ENCODE measurements around the gene THOC1.

The THOC1 gene

GRCh38 chr18:250685-251084 lies 17.2 kb downstream of the THOC1 start:
- H2BK15ac ChIP-seq (ENCODE audit: low read depth, poor library complexity, severe bottlenecking), result no peak overlapping the region
- H3K27me3 ChIP-seq (ENCODE audit: control insufficient read depth in 1 of 2, insufficient read depth in 1 of 2, low read length in 2 of 2), result no peaks in the 10 kb centered on the region
- no peak overlapping the region for H3K18ac ChIP-seq (ENCODE audit: low read depth in 1 of 2, low read length in 2 of 2)
- no peaks in the 10 kb centered on the region for H3K9me3 ChIP-seq (ENCODE audit: control insufficient read depth, low read length)
- no peak overlapping the region for H3K23ac ChIP-seq (ENCODE audit: low read length in 2 of 2)
- H3K36me3 ChIP-seq (ENCODE audit: control insufficient read depth in 1 of 2, insufficient read depth in 2 of 2, low read depth in 1 of 2, low read length in 2 of 2), result peaks cover 14 to 93% of the 10 kb centered on the region in 2 experiments
- H3K4me3 ChIP-seq (ENCODE audit: insufficient read depth in 1 of 2, low read depth in 1 of 2, low read length in 2 of 2), result no peak overlapping the region
- no peak overlapping the region for H3K4me2 ChIP-seq (ENCODE audit: low read length, poor library complexity, severe bottlenecking)
- WGBS, result no CpG with 5 or more reads among the region's 2 CpGs
- no peaks in the 10 kb centered on the region for H3K4me1 ChIP-seq (ENCODE audit: control insufficient read depth, insufficient read depth, low read depth, low read length)
- no peak overlapping the region for H2AFZ ChIP-seq (ENCODE audit: low read depth, low read length)
- H3K4ac ChIP-seq (ENCODE audit: low read depth in 1 of 2, low read length in 2 of 2), result no peak overlapping the region
- no peak overlapping the region for H3K9ac ChIP-seq (ENCODE audit: low read length)
- no peak overlapping the region for H4K8ac ChIP-seq (ENCODE audit: low read length)
- H4K91ac ChIP-seq (ENCODE audit: low read length), result no peak overlapping the region
- H2AK5ac ChIP-seq (ENCODE audit: low read length, severe bottlenecking), result no peak overlapping the region
- H2BK120ac ChIP-seq (ENCODE audit: low read depth, low read length), result no peak overlapping the region
- H3K27ac ChIP-seq (ENCODE audit: low read length, poor library complexity, severe bottlenecking), result no peak overlapping the region
- no peak overlapping the region for H3K14ac ChIP-seq (ENCODE audit: low read length in 2 of 2)
- DNase-seq, result peak; percentile 72
- H2BK5ac ChIP-seq (ENCODE audit: low read depth, low read length, poor library complexity, severe bottlenecking), result no peak overlapping the region
- peaks cover 3% of the 10 kb centered on the region for H3K79me1 ChIP-seq (replicated peaks; ENCODE audit: low read length, poor library complexity, severe bottlenecking)
- H2BK12ac ChIP-seq (ENCODE audit: low read length in 2 of 2), result no peak overlapping the region

GRCh38 chr18:248053-248452 lies 19.8 kb downstream of the THOC1 start:
- no peak overlapping the region for H3K4me2 ChIP-seq (ENCODE audit: low read length, poor library complexity, severe bottlenecking)
- no peak overlapping the region for H4K8ac ChIP-seq (ENCODE audit: low read length)
- H3K9ac ChIP-seq (ENCODE audit: low read length), result no peak overlapping the region
- no peaks in the 10 kb centered on the region for H3K9me3 ChIP-seq (ENCODE audit: control insufficient read depth, low read length)
- H2AK5ac ChIP-seq (ENCODE audit: low read length, severe bottlenecking), result no peak overlapping the region
- H2BK5ac ChIP-seq (ENCODE audit: low read depth, low read length, poor library complexity, severe bottlenecking), result no peak overlapping the region
- H3K4me3 ChIP-seq (ENCODE audit: insufficient read depth in 1 of 2, low read depth in 1 of 2, low read length in 2 of 2), result no peak overlapping the region
- DNase-seq, result no peak
- no peaks in the 10 kb centered on the region for H3K4me1 ChIP-seq (ENCODE audit: control insufficient read depth, insufficient read depth, low read depth, low read length)
- H2AFZ ChIP-seq (ENCODE audit: low read depth, low read length), result no peak overlapping the region
- H3K4ac ChIP-seq (ENCODE audit: low read depth in 1 of 2, low read length in 2 of 2), result no peak overlapping the region
- no peak overlapping the region for H3K27ac ChIP-seq (ENCODE audit: low read length, poor library complexity, severe bottlenecking)
- H2BK120ac ChIP-seq (ENCODE audit: low read depth, low read length), result no peak overlapping the region
- peaks cover 3% of the 10 kb centered on the region for H3K79me1 ChIP-seq (replicated peaks; ENCODE audit: low read length, poor library complexity, severe bottlenecking)
- no peak overlapping the region for H2BK12ac ChIP-seq (ENCODE audit: low read length in 2 of 2)
- no peak overlapping the region for H3K23ac ChIP-seq (ENCODE audit: low read length in 2 of 2)
- H3K27me3 ChIP-seq (ENCODE audit: control insufficient read depth in 1 of 2, insufficient read depth in 1 of 2, low read length in 2 of 2), result no peaks in the 10 kb centered on the region
- peaks cover 7 to 89% of the 10 kb centered on the region in 2 experiments for H3K36me3 ChIP-seq (ENCODE audit: control insufficient read depth in 1 of 2, insufficient read depth in 2 of 2, low read depth in 1 of 2, low read length in 2 of 2)
- 97% methylated on average over 4 of the region's 4 CpGs for WGBS
- no peak overlapping the region for H3K14ac ChIP-seq (ENCODE audit: low read length in 2 of 2)
- H3K18ac ChIP-seq (ENCODE audit: low read depth in 1 of 2, low read length in 2 of 2), result no peak overlapping the region
- no peak overlapping the region for H4K91ac ChIP-seq (ENCODE audit: low read length)
- H2BK15ac ChIP-seq (ENCODE audit: low read depth, poor library complexity, severe bottlenecking), result no peak overlapping the region

- 100% methylated on average over 2 of the region's 2 CpGs for WGBS
- Histone ChIP-seq H3K4me2 (ENCODE audit: low read length, poor library complexity, severe bottlenecking) (no peak overlapping the region), H3K4me1 (ENCODE audit: control insufficient read depth, insufficient read depth, low read depth, low read length) (no peaks in the 10 kb centered on the region), H3K36me3 (ENCODE audit: control insufficient read depth in 1 of 2, insufficient read depth in 2 of 2, low read depth in 1 of 2, low read length in 2 of 2) (peaks cover 4 to 80% of the 10 kb centered on the region in 2 experiments), H3K14ac (ENCODE audit: low read length in 2 of 2) (no peak overlapping the region), H4K91ac (ENCODE audit: low read length) (no peak overlapping the region), H3K9me3 (ENCODE audit: control insufficient read depth, low read length) (no peaks in the 10 kb centered on the region), H2BK12ac (ENCODE audit: low read length in 2 of 2) (no peak overlapping the region), H3K4ac (ENCODE audit: low read depth in 1 of 2, low read length in 2 of 2) (no peak overlapping the region), H2AFZ (ENCODE audit: low read depth, low read length) (no peak overlapping the region), H3K79me1 (replicated peaks; ENCODE audit: low read length, poor library complexity, severe bottlenecking) (peaks cover 3% of the 10 kb centered on the region), H2BK120ac (ENCODE audit: low read depth, low read length) (no peak overlapping the region), H3K23ac (ENCODE audit: low read length in 2 of 2) (no peak overlapping the region), H2BK15ac (ENCODE audit: low read depth, poor library complexity, severe bottlenecking) (no peak overlapping the region), H2AK5ac (ENCODE audit: low read length, severe bottlenecking) (no peak overlapping the region), H3K9ac (ENCODE audit: low read length) (no peak overlapping the region), H3K4me3 (ENCODE audit: insufficient read depth in 1 of 2, low read depth in 1 of 2, low read length in 2 of 2) (no peak overlapping the region), H3K27ac (ENCODE audit: low read length, poor library complexity, severe bottlenecking) (no peak overlapping the region), H3K27me3 (ENCODE audit: control insufficient read depth in 1 of 2, insufficient read depth in 1 of 2, low read length in 2 of 2) (no peaks in the 10 kb centered on the region), H2BK5ac (ENCODE audit: low read depth, low read length, poor library complexity, severe bottlenecking) (no peak overlapping the region), H4K8ac (ENCODE audit: low read length) (no peak overlapping the region), H3K18ac (ENCODE audit: low read depth in 1 of 2, low read length in 2 of 2) (no peak overlapping the region)
- no peak for DNase-seq
These were observed 22.5 kb downstream of the THOC1 start for GRCh38 chr18:245282-245847.

- Histone ChIP-seq H3K23ac (ENCODE audit: low read length in 2 of 2) (no peak overlapping the region), H2BK15ac (ENCODE audit: low read depth, poor library complexity, severe bottlenecking) (no peak overlapping the region), H2BK12ac (ENCODE audit: low read length in 2 of 2) (no peak overlapping the region), H3K4me3 (ENCODE audit: insufficient read depth in 1 of 2, low read depth in 1 of 2, low read length in 2 of 2) (no peak overlapping the region), H3K4ac (ENCODE audit: low read depth in 1 of 2, low read length in 2 of 2) (no peak overlapping the region), H2AK5ac (ENCODE audit: low read length, severe bottlenecking) (no peak overlapping the region), H3K9me3 (ENCODE audit: control insufficient read depth, low read length) (no peaks in the 10 kb centered on the region), H3K14ac (ENCODE audit: low read length in 2 of 2) (no peak overlapping the region), H2BK5ac (ENCODE audit: low read depth, low read length, poor library complexity, severe bottlenecking) (no peak overlapping the region), H2BK120ac (ENCODE audit: low read depth, low read length) (no peak overlapping the region), H3K36me3 (ENCODE audit: control insufficient read depth in 1 of 2, insufficient read depth in 2 of 2, low read depth in 1 of 2, low read length in 2 of 2) (peaks cover 0 to 47% of the 10 kb centered on the region in 2 experiments), H3K4me2 (ENCODE audit: low read length, poor library complexity, severe bottlenecking) (no peak overlapping the region), H3K27me3 (ENCODE audit: control insufficient read depth in 1 of 2, insufficient read depth in 1 of 2, low read length in 2 of 2) (no peaks in the 10 kb centered on the region), H2AFZ (ENCODE audit: low read depth, low read length) (no peak overlapping the region), H4K91ac (ENCODE audit: low read length) (no peak overlapping the region), H3K4me1 (ENCODE audit: control insufficient read depth, insufficient read depth, low read depth, low read length) (no peaks in the 10 kb centered on the region), H3K79me1 (replicated peaks; ENCODE audit: low read length, poor library complexity, severe bottlenecking) (no peaks in the 10 kb centered on the region), H3K27ac (ENCODE audit: low read length, poor library complexity, severe bottlenecking) (no peak overlapping the region), H3K9ac (ENCODE audit: low read length) (no peak overlapping the region), H3K18ac (ENCODE audit: low read depth in 1 of 2, low read length in 2 of 2) (no peak overlapping the region), H4K8ac (ENCODE audit: low read length) (no peak overlapping the region)
- DNase-seq, result peak; percentile 6
- WGBS, result 100% methylated on average over 1 of the region's 1 CpG
These were observed 27.7 kb downstream of the THOC1 start for GRCh38 chr18:240175-240574.
